CD4-positive, alpha-beta T cell treated with Interleukin-4 for 1 hour (primary cell): Measurements from ENCODE around the gene CCL23.
A peak's percentile ranks its signal among the peaks of the same experiment; 100 is the strongest.
"Not testable (repeated sequence)": the region's sequence is repeated elsewhere in the genome, so short reads cannot be mapped to it uniquely, and the experiment has no call there.

Experiments used
- DNase-seq, 2 donors: peaks; one replicate each; pipeline ENCODE4 v3.0.0-alpha.2; 2020 to 2022

CCL23 gene, protein sequence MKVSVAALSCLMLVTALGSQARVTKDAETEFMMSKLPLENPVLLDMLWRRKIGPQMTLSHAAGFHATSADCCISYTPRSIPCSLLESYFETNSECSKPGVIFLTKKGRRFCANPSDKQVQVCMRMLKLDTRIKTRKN

DNA sequence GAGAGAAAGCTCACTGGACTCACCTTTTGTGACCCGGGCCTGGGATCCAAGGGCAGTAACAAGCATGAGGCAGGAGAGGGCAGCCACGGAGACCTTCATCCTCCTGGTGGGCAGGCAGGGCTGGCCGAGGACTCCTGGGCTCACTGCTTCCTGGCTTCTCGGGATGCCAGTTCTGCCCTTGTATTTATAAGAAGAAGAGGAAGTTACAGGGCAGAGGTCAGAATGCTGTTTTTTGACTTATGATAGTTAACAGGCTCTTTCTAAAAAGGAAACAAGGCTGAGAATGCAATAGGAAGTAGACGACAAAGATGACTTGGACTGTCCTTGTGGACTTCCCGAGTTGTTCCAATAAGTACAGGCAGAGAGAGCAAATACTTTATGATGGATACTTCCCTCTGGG is at the start of gene CCL23:
Gene CCL23 (minus strand): TSS at position 174 of the 400 bp plus-strand sequence. CDS start 75 bp downstream, at position 99.
- DNase-seq = no peak

DNA sequence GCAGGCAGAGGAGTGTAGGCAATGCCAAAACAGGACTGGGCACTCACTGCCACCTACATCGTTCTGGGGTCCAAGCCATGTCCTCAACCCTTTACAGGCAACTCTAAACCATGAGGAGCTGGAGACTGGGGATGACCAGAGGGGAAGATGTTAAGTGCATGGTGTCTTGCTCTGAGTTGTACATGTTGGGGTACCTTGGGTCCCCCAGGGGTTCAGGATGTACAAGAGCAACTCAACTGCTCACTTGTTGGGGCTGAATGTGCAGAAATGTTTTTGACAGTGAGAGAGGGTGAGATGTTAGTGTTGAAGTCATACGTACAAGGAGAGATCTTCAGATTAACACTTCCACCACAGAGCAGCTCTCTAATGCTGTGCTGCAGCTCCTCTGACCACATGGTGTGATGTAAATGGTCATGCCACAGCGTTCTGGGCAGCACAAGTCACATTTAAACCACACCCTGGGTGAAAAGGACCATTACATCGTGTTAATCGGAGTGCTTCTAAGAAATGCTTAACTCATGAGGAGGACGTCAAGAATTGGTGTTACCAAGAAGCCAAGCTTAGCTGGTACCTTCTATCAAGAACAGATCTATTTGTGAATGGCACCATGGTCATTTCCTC is 48.7 kb upstream of the CCL23 start:
- DNase-seq = peak; percentile 70 to 71

DNA sequence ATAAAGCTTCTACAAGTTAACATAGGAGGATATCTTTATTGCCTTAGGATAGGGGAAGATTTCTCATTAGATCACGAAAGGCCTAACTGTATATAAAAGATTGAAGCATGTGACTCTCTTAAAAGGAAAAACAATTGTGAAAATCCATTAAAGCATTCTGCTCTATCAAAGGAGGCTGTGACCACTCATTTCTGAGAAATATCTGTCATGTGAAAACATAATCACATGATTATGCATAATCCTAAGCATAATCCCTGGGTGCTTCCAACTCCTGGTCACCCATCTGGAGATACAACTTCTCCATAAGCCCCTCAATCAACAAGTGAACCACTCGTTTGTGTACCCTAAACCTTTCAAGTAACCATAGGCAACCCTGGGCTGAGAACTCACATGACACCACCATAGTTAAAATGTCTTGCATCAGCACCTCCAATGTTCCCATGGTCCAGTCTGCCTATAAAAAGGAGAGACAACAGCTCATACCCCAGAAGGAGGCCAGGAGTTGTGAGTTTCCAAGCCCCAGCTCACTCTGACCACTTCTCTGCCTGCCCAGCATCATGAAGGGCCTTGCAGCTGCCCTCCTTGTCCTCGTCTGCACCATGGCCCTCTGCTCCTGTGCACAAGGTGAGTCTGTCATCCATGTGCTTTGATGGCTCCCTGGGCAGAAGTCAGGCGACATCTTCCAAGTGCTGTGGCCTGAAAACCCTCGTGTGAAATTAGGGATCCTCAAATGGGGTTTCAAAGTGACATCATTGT is 46.2 kb upstream of the CCL23 start, which contains the start of gene CCL18:
Gene CCL18 (plus strand): TSS at position 487 of the 756 bp plus-strand sequence. CDS start 71 bp downstream, at position 558.
- no peak for DNase-seq

DNA sequence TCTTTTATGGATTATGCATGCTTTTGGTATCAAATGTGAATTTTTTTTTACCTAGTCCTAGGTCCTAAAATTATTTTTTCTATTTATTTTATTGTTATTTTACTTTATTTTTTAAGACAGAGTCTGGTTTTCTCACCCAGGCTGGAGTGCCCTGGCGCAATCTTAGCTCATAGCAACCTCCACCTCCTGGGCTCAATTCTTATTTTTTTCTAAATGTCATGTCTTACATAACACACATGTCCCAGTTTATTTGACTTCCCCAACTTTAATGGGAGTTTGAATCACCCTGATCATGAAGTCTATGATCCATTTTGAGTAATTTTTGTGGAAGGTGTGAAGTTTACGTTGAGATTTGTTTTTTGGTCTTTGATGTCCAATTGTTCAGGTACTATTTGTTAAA is 43.0 kb upstream of the CCL23 start:
- DNase-seq = no peak

DNA sequence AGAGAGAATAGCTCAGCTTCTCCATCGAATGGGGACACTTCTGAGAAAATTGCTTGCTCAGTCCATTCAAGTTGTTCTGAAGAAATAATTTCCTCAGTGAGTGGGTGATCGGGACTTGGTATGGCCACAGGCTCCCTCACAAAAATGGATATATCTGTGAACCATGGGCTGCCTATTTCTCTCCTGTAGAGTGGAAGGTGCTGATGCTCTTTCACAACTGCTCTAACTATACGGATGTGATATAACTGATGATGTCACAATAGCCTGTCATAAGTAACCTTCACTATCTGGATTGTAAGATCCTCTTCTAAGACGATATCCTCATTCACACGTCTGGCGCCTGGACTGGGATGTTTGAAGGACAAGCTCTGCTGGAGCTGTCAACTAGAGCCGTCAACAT is 41.6 kb upstream of the CCL23 start:
- no peak for DNase-seq

DNA sequence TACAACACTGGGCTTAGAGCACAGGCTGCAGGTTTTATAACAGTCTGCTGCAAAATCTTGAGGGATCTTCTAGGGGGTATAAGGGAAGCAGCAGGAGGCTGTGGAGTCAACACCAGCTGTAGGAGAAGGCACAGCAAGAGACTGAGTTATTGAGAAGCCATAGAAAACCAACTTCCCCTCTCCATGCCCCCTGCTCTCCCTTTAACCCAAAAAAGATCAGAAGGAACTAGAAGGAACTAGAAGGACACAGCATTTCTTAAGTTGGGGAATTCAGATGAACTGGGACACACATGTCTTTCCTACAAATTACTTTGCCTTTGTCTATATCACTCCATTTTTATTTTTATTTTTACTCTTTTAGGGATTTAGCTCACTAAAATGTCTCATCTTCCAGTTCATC is 40.1 kb upstream of the CCL23 start:
- no peak for DNase-seq

DNA sequence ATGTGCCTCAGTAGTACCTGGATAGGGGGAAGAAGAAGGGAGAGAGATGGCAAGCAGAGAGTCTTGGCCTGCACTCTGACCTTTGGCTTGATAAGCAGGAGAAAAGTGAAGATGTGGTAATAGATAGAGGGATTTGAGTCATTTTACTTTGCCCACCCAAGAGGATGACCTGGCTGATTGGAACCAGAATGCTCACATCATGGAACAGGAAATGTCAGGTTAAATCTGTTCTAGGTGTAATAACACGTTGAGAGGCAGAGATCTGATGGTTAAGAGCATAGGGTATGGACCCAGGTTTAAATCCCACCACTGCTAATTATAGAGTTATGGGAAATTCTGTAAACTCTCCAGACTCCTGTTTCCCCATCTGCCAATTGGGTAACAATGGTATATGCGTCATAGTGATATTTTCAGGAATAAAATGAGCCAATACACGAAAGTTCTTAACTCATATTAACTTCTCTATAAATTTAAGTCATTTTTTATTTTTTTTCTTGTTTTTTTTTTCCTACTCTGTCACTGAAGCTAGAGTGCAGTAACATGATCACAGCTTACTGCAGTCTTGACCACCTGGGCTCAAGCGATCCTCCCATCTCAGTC is 38.2 kb upstream of the CCL23 start:
- no peak for DNase-seq

DNA sequence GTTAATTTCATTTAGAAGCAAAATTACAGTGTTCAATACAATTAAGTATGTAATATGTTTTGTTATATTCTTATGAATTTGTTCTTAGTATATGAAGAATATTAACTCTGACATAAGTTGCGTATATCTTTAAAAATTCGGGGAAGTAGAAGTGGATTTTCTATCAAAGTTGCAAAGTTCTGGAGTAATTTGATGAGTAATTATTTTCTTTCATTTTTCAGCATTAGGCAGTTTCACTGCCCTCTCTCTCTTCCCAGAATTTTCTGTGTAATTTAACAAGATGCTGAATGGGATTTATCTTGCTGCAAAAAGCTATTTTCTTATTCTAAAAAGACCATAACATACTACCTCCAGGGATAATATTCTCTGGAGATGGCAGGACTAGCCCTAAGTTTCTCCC is 37.4 kb upstream of the CCL23 start:
- DNase-seq = no peak

DNA sequence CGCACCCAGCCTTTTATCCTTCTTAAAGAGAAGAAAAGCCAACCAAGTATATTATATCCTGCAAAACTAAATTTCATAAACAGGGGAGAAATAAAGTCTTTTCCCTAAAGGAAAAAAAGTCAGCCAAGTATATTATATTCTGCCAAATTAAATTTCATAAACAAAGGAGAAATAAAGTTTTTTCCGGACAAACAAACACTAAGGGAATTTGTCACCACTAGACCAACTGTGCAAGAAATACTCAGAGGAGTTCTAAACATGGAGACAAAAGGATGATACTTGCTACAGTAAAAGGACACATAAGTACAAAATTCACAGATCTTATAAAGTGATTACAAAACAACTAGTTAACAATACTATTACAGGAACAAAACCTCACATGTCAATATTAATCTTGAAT is 31.9 kb upstream of the CCL23 start:
- DNase-seq = no peak

DNA sequence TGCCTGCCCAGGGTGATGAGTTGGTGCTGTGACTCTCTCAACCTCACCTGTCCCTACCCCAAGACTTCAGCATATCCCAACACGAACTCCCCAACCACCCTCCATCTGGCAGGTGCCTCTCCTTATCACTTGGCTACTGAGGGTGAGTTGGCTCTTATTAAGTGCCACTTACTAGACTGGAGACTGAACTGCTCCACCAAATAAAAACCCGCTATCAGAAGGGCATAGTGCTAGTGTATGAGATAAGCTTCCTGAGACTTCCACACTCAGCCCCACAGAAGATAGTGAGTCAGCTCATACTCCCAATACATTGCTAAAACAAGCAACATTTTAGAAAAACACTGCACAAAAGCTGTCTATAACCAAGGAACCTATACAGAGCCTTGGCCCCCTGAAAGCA is 30.3 kb upstream of the CCL23 start:
- no peak for DNase-seq

DNA sequence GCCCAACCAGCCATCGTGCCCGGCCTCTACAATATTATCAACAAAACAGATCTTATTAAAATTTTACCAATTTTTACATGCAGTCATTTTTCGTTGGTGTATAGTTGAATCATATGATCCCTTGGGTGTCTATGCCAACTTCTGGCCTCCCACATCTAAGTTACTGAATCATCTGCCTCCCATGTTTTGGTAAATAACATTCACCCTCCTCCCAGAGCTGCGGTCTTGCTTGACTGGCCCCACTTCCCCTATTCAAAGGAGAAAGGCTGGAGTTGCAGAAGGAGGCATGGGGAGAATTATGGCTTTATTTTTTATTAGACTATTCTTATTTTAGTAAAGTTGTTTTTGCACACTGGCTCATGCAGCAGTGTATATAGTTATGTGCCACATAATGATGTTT is 18.5 kb upstream of the CCL23 start:
- no peak for DNase-seq

DNA sequence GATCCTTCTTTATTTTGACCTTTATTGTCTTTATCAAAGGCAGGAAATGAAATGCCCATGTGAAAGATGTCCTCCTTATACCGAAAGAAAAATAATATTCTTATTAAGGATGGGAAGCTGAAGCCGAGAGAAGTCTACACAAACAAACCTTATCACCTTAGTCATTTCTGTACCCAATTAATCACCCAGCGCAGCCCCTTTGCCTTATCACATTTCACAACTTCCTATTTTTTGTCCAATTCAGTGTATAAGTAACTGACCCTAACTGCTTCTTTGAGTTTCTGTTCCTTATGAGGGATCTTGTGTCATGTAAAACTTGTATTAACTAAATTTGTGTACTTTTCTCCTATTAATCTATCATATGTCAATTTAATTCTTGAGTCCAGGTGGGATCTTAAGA is 16.4 kb upstream of the CCL23 start:
- DNase-seq = no peak

DNA sequence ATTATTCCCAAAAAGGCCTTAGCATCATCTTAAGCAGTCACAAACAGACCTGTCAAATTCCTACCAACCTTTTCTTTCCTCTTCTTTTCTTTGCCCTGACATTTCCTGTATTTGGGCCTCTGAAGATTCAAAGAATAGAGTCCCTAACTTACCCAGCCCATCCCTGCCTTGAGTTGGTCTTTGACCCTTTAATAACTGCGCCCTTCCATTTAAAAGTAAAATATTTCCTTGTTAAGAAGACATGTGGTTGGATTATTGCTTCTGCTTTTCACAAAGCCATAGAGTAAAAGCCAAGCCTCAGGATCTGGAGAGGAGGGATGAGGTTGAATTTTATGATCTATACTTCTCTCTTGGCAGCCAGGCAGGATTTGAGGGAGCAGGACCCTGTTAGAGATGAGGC is 13.2 kb upstream of the CCL23 start:
- DNase-seq = no peak

DNA sequence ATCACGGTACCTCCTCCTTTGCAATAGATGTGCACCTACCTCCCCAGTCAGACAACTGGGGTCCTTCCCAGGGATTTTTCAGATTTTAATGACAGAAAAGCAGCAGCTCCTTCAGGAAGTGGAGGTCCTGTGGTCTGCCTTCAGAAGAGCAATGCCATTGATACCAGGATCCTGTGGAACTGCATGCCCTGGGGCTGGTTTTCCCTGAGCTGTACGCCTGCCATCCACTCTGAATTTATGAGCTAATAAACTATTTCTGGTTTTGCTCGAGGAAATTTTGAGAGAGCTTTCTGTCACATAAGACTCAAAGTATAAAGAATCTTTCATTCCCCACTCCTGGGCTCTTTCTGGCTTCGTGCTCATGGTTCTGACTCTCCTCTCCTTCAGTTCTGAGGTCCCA is 10.0 kb upstream of the CCL23 start:
- no peak for DNase-seq

DNA sequence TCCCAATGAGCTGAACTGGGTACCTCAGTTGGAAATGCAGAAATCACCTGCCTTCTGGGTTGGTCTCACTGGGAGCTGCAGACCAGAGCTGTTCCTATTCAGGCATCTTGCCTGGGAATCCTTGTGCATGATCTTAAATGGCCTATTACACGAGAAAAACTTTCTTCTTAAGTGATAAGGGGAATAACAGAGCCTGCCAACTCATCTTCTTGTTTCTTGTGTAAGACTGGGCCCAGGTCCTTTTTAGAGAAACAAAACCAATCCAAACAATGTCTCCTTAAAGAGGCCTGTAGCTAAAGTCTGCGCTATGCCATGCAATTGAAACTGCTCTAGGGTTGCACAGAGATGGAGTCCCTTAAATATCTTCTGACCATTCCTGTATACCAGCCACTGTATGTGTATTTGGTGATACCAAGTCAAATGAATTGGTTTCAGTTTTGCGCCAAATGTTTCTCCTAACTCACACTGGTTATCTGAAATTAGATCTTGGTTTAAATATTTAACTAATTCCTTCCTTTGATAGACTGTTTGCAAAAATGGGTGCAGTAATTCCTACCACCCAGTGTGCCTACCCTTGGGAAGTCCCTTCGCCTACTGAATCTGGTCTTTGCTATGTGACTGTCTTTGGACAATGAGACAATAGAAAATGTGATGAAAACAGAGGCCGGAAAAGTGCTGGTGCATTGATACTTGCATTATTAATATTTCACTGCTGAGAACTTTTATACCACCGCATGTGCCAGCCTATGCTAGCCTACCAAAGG is 6.5 kb upstream of the CCL23 start:
- DNase-seq = no peak

DNA sequence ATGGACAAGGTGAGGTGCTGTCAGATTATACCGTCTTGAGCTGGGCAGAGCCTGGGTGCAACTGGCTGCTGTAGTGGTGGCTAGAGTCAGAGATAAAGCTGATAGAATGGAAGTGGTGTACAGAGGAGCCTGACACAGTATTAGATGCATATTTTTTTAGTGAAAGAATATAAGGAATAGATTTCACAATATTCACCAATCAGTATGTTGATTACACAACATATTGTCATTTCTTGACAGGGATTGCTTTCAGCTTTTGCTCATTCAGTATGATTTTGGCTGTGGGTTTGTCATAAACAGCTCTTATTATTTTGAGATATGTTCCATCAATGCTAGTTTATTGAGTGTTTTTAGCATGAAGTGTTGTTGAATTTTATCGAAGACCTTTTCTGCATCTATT is 1.7 kb upstream of the CCL23 start:
- no peak for DNase-seq

DNA sequence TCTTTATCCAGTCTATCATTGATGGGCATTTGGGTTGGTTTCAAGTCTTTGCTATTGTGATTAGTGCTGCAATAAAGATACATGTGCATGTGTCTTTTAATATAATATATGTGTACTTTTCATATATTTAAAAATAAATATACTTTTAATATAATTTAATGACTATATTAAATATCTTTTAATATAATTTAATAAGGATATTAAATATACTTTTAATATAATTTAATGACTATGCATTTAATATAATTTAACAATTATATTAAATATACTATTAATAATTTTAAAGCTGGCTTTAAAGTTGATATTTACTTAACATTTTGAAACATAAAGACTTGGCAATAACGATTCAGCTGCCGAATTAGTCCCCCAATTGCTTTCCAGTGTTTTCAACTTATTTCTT is 1.2 kb downstream of the CCL23 start:
- DNase-seq = no peak

DNA sequence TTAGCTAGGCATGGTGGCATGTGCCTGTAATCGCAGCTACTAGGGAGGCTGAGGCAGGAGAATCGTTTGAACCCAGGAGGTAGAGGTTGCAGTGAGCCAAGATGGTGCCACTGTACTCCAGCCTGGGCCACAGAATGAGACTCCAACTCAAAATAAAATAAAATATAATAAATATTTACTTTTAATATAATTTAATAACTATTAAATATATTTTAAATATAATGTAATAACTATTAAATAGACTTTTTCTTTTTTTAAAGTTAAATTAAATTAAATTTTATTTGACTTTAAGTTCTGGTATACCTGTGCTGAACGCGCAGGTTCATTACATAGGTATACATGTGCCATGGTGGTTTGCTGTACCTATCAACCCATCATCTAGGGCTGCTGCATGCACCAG is 1.9 kb downstream of the CCL23 start:
- not testable (repeated sequence) for DNase-seq

DNA sequence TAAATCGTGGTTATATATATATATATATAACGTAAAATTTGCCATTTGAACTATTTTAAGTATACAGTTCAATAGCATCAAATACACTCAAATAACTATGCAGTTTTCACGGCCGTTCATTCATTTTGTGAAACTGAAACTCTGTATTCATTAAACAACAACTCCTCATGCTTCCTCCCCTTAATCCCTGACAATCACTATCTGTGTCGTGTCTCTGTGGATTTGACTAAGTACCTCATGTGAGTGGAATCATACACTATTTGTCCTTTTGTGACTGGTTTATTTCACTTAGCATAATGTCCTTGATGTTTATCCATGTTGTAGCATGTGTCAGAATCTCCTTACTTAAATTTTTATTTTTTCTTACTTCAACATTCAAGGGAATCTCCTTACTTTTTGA is 2.8 kb downstream of the CCL23 start:
- no peak for DNase-seq

DNA sequence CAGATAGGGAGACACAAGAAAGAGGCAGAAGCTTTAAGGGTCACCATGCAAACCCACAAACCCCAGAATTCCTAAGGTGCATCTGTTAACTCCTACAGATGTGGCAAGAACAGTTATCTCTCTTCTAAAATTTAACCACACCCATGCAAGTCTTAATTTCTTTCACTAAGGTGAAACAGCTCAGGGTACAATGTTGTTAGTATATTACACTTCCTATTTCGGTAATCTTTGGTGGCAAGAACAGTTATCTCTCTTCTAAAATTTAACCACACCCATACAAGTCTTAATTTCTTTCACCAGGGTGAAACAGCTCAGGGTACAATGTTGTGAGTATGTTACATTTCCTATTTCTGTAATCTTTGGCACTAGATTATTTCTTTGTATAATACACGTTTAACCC is 6.6 kb downstream of the CCL23 start:
- DNase-seq = no peak

DNA sequence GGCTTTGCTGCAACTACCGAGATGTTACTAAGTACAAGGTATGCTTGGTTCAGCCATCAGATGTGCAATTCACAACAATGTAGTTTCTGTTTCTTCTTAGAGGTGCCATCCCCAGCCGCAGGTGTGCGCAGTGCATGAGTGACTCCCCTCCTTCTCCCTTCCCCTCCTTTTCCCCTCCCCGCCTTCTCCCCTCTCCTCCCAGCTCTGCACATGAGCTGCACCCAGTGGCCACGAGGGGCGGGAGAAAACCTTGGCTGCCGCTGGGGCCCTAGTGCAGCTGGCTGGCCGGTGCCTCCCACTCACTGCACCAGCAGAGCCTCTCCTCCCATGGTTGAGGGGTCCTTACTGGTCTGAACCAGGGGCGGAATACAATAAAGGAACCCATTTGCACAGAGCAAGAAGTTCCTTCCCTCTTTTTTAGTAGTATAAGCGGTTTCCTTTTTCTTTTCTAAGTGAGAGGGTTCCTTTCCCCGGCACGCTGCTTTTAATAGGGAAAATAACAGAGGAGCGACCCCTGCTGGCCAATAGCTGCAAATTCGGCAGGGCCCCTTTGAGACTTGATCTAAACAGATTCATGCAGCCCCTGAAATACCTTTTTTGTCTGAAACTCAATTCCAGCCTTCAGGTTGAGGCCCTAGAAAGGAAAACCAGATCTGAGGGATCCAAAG is 8.6 kb downstream of the CCL23 start:
- peak in 1 of 2 donors; percentile 15 for DNase-seq

DNA sequence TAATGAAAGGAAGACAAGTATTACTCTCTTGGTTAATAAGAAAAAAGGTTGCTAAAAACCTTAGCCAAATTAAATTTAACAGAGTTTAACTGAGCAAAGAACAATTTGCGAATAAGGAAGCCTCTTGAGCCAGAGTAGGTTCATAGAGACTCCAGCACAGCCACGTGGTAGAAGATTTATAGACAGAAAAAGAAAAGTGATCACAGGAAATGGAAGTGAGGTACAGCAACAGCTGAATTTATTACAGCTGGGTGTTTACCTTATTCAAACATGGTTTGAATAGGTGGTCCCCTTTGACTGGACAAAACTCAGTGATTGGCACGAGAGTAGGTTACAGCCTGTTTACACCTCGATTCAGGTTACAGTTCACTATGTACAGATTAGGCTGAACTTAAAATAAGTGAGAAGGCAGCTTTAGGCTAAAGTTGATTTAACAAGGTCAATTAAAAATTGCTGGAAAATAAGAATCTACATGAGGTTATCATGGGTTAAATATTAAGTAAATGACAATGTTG is 13.1 kb downstream of the CCL23 start:
- DNase-seq = no peak
